GOT3 (cell line): ENCODE data around the gene CDYL.

Experiments used
- DNase-seq: peaks from one replicate; lab custom pipeline; 2025; ENCODE audit warnings: mixed read lengths; lab: John Stamatoyannopoulos, UW

The CDYL gene

DNA sequence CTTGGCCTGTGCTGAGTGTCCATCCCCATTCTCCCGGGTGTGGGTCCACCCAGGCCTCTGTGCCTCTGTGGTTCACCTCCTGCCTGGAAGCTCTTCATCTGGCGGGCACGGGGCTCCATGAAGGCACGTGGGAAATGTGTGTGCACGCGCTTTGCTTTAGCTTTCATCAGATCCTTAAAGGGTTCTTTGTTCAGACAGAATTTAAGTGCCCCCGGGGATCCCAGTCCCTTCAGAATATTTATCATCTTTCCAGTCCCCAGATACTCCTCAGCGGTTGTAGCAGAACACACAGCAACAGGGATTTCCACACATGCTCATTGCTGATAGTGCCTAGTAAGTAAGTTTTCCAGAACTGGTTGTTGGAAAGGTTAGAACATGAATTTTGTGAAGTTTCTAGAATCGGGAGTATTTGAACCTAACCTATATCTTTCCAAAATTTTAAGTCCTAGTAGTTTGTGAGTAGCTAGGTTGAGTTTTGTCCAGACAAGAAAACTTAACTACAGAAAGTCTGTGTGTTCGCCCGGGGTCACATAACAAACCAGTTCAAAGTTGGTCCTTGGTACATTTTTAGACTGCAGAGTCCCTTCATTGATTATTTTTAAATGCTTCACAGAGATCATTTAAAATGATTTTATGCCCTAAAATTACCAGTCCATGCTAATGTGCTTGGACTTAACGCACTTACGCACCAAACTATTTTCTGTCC lies 159.9 kb downstream of the CDYL start:
- DNase-seq, result no peak

GRCh38 chr6:4936681-4937041 lies 160.5 kb downstream of the CDYL start:
- DNase-seq, result no peak

GRCh38 chr6:4937414-4937813 lies 161.2 kb downstream of the CDYL start:
- no peak for DNase-seq

- DNase-seq, result no peak
These were observed 163.0 kb downstream of the CDYL start for GRCh38 chr6:4939241-4939640.

- no peak for DNase-seq
These were observed 164.2 kb downstream of the CDYL start for GRCh38 chr6:4940416-4940815.

- peak; percentile 29 for DNase-seq
These were observed 165.8 kb downstream of the CDYL start for GRCh38 chr6:4941782-4942672.

DNA sequence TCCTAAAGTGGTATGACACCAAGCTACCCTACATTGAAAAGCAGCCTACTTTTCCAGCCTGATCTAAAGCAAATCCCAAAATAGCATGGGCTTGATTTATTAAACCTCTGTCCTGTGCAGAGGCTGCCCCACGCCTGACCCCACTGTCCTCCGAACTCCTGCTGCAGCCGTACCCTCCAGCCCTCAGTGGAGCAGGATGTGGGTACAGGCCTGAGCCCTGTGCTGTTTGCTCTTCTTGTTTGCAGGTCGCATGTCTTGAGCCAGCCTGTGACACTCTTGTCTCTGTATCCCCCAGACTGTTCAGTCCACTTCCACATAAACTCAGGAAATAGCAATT lies 166.4 kb downstream of the CDYL start:
- DNase-seq, result no peak

GRCh38 chr6:4943716-4944115 lies 167.5 kb downstream of the CDYL start:
- DNase-seq, result no peak

GRCh38 chr6:4944325-4944724 lies 168.1 kb downstream of the CDYL start:
- no peak for DNase-seq

DNA sequence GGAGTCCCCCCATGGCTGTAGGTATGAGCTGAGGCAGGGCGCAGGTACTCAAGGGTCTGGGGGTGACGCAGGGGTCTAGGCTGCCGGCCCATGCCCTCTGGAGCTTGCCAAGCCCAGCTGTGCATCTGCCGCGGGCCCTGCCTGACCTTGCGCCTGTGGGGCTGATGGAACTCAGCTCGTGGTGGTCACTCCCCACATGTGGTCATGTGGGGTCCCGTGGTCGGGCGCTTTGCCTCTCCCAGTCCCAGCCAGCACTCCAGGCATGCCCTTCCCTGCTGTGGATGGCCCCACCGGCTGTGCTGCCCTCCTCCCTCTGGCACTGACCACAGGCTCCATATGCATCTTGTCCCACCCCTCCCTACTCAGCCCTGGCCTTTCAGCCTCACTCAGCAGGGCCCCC lies 170.3 kb downstream of the CDYL start:
- no peak for DNase-seq

DNA sequence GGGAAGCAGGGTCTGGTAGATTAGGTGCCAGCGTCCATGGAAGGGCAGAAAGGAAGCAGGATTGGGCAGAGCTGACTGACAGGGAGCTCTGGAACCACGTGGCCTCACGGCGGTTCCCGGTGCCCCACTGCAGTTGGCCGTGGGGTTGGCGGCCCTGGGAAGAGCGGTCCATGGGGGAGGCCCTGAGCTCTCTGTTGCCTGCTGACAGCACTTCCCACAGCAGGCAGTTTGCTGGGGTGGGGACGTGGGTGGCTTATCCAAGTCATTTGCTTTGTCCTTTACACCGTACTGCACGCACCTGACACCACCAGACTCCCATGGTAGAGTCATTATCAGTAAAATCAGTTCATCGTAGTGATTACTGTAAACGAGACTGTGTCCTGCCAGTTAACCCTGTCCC lies 171.5 kb downstream of the CDYL start:
- DNase-seq, result no peak

- DNase-seq, result no peak
These were observed 172.7 kb downstream of the CDYL start for GRCh38 chr6:4948781-4949450.

GRCh38 chr6:4950076-4950475 lies 173.9 kb downstream of the CDYL start:
- DNase-seq, result no peak

GRCh38 chr6:4950836-4951533 lies 174.8 kb downstream of the CDYL start:
- DNase-seq, result no peak

DNA sequence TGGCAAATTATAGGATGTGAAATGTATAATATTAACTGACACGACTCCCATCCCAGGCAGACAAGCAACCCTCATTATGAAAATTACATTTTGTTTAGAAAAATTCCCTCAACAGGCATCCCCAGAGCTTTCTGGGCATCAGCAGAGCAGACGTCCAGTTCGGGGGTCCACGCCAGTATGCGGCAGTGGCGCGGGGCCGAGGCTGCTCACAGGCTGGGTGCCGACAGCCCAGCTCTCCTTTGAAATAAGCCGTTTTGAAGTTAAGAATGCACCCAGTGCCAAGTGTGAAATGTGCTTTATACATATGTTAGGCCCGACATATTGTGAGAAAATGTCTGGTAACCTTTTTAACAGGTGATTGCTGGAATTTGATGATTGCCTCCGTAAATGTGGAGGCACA lies 177.2 kb downstream of the CDYL start:
- DNase-seq, result no peak

DNA sequence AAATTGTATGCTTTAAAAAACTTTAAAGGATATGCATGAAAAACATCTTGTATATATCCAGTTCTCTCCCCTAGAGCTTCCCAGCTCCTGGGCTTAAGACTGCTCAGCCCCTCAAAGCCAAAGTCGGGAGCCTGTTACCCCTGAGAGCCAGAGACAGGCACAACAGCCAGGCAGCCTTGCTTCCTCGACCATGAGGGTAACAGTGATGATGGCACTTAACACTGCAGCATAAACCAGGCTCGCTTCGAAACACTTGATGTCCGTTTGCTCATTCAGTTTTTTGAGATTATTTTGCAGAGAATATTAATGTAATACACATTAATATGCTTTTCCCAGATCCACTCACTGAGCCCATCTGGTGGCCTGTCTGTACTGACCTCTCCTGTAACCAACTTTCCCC lies 180.4 kb downstream of the CDYL start:
- no peak for DNase-seq

DNA sequence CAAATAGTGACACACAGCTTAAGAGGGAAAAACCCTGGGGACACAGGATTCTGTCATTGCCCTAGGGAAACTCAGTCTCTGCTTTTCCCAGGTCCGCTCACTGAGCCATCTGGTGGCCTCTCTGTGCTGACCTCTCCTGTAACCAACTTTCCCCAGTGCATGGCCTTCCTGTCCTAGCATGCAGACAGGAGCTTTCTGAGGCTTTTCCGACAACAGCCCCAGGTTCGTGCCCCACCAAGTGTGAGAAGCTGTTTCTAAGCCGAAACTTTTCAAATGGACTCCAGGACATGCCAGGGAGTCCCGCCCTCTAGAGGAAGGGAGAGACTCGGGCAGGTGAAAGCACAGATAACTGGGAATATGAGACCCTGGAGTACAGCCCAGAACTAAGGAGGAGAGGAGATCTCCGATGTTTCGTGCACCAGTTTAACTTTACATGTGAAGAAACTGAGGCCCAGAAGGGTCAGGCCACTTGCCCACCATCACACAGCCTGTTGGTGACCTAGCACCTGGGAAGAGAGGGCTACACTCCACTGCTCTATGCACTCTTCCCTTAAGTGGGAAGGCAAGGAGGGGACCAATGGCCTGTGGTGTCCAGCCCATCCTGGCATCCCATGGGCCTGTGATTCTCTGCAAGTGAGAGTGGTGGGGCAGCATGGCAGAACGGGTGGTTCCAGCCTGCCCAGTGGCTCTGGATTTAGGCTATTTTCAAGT lies 181.5 kb downstream of the CDYL start:
- DNase-seq, result no peak

DNA sequence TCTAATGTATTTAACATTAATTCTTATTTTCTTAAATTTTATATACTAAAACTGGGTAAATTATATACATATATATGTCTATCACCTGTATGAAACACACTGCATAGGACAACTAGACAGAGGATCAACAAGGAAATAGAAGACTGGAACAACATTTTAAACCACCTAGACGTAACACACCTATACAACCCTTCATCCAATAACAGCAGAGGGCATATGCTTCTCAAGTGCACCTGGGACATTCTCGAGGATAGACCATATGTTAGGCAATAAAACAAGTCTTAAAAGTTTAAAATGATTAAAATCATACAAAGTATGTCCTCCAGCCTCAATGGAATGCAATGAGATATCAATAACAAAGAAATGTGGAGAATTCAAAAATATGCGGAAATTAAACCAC lies 182.4 kb downstream of the CDYL start:
- no peak for DNase-seq

GRCh38 chr6:4961322-4962168 lies 185.3 kb downstream of the CDYL start:
- DNase-seq, result no peak

- no peak for DNase-seq
These were observed 186.7 kb downstream of the CDYL start for GRCh38 chr6:4962905-4963304.
